ENCODE measurements around the gene CDPF1. TPM values are rescaled to one million over a fixed set of nuclear protein-coding genes. Genes with fewer than 3 reads are reported as not detected.

CDPF1 gene
- total and polyA plus RNA-seq, 2 experiments from 2014 or later = 10.1 to 14.5 TPM

DNA sequence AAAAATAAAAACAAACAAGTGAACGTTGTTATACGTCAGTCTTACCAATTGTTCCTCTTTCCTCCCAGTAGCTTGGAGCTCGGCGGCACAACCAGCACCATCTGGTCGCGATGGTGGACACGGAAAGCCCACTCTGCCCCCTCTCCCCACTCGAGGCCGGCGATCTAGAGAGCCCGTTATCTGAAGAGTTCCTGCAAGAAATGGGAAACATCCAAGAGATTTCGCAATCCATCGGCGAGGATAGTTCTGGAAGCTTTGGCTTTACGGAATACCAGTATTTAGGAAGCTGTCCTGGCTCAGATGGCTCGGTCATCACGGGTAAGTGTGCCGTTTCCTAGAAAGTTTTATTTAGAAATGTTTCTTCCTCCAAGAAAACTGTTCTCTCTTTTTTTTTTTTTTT, 51.8 kb downstream of the CDPF1 start:
- Histone ChIP-seq H3K4me1 (ENCODE audit: insufficient read depth) (peaks cover 7% of the 10 kb centered on the region), H3K4me2 (no peak overlapping the region), H3K36me3 (ENCODE audit: insufficient read depth) (no peaks in the 10 kb centered on the region), H3K9me2 (ENCODE audit: insufficient read depth) (no peaks in the 10 kb centered on the region), H3F3A (replicated peaks; ENCODE audit: low read depth) (no peaks in the 10 kb centered on the region), H3K27me3 (ENCODE audit: insufficient read depth) (no peaks in the 10 kb centered on the region), H3K4me3 (no peak overlapping the region), H2AFZ (no peak overlapping the region), H4K20me1 (replicated peaks; ENCODE audit: insufficient read depth) (no peaks in the 10 kb centered on the region), H3K79me2 (replicated peaks; ENCODE audit: insufficient read depth) (no peaks in the 10 kb centered on the region), H3K27ac (ENCODE audit: low read depth) (no peak overlapping the region)
- Mint-ChIP-seq H3K27ac (no peak overlapping the region), H3K4me1 (peaks cover 15% of the 10 kb centered on the region; the same call in 2 of the 3 replicates), H3K36me3 (ENCODE audit: low read depth) (no peaks in the 10 kb centered on the region), H3K9me3 (no peaks in the 10 kb centered on the region), H3K4me3 (no peak overlapping the region), H3K27me3 (ENCODE audit: insufficient read depth, low read depth, poor library complexity) (peaks cover 9% of the 10 kb centered on the region)
- DNase-seq (ENCODE audit: low spot score) (no peak), ATAC-seq (no peak)
- TF ChIP-seq, protein P1, sequence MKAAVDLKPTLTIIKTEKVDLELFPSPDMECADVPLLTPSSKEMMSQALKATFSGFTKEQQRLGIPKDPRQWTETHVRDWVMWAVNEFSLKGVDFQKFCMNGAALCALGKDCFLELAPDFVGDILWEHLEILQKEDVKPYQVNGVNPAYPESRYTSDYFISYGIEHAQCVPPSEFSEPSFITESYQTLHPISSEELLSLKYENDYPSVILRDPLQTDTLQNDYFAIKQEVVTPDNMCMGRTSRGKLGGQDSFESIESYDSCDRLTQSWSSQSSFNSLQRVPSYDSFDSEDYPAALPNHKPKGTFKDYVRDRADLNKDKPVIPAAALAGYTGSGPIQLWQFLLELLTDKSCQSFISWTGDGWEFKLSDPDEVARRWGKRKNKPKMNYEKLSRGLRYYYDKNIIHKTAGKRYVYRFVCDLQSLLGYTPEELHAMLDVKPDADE (IDR thresholded peaks at IDR 0.05) = no peak
- TF ChIP-seq ZNF114 (CRISPR knock-in tag; IDR thresholded peaks at IDR 0.05) (no peak), EZH2phosphoT487 (IDR thresholded peaks at IDR 0.05; ENCODE audit: unreplicated experiment) (no peak), NANOG (IDR thresholded peaks at IDR 0.05; ENCODE audit: borderline replicate concordance) (no peak), CREB1 (CRISPR knock-in tag; IDR thresholded peaks at IDR 0.05; ENCODE audit: low read depth) (no peak), EZH2 (IDR thresholded peaks at IDR 0.05; ENCODE audit: low read depth, unreplicated experiment) (no peak), STAT1 (IDR thresholded peaks at IDR 0.05; ENCODE audit: unreplicated experiment) (no peak), POLR2AphosphoS5 (IDR thresholded peaks at IDR 0.05; ENCODE audit: low read depth) (no peak), JUNB (IDR thresholded peaks at IDR 0.05; ENCODE audit: unreplicated experiment) (no peak), ZNF331 (CRISPR knock-in tag; IDR thresholded peaks at IDR 0.05; ENCODE audit: low read depth) (no peak)
- TF ChIP-seq, protein P2, sequence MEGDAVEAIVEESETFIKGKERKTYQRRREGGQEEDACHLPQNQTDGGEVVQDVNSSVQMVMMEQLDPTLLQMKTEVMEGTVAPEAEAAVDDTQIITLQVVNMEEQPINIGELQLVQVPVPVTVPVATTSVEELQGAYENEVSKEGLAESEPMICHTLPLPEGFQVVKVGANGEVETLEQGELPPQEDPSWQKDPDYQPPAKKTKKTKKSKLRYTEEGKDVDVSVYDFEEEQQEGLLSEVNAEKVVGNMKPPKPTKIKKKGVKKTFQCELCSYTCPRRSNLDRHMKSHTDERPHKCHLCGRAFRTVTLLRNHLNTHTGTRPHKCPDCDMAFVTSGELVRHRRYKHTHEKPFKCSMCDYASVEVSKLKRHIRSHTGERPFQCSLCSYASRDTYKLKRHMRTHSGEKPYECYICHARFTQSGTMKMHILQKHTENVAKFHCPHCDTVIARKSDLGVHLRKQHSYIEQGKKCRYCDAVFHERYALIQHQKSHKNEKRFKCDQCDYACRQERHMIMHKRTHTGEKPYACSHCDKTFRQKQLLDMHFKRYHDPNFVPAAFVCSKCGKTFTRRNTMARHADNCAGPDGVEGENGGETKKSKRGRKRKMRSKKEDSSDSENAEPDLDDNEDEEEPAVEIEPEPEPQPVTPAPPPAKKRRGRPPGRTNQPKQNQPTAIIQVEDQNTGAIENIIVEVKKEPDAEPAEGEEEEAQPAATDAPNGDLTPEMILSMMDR (conservative IDR thresholded peaks at IDR 0.05; ENCODE audit: low read depth in 2 of 2) = no peak
- TF ChIP-seq, protein P3, sequence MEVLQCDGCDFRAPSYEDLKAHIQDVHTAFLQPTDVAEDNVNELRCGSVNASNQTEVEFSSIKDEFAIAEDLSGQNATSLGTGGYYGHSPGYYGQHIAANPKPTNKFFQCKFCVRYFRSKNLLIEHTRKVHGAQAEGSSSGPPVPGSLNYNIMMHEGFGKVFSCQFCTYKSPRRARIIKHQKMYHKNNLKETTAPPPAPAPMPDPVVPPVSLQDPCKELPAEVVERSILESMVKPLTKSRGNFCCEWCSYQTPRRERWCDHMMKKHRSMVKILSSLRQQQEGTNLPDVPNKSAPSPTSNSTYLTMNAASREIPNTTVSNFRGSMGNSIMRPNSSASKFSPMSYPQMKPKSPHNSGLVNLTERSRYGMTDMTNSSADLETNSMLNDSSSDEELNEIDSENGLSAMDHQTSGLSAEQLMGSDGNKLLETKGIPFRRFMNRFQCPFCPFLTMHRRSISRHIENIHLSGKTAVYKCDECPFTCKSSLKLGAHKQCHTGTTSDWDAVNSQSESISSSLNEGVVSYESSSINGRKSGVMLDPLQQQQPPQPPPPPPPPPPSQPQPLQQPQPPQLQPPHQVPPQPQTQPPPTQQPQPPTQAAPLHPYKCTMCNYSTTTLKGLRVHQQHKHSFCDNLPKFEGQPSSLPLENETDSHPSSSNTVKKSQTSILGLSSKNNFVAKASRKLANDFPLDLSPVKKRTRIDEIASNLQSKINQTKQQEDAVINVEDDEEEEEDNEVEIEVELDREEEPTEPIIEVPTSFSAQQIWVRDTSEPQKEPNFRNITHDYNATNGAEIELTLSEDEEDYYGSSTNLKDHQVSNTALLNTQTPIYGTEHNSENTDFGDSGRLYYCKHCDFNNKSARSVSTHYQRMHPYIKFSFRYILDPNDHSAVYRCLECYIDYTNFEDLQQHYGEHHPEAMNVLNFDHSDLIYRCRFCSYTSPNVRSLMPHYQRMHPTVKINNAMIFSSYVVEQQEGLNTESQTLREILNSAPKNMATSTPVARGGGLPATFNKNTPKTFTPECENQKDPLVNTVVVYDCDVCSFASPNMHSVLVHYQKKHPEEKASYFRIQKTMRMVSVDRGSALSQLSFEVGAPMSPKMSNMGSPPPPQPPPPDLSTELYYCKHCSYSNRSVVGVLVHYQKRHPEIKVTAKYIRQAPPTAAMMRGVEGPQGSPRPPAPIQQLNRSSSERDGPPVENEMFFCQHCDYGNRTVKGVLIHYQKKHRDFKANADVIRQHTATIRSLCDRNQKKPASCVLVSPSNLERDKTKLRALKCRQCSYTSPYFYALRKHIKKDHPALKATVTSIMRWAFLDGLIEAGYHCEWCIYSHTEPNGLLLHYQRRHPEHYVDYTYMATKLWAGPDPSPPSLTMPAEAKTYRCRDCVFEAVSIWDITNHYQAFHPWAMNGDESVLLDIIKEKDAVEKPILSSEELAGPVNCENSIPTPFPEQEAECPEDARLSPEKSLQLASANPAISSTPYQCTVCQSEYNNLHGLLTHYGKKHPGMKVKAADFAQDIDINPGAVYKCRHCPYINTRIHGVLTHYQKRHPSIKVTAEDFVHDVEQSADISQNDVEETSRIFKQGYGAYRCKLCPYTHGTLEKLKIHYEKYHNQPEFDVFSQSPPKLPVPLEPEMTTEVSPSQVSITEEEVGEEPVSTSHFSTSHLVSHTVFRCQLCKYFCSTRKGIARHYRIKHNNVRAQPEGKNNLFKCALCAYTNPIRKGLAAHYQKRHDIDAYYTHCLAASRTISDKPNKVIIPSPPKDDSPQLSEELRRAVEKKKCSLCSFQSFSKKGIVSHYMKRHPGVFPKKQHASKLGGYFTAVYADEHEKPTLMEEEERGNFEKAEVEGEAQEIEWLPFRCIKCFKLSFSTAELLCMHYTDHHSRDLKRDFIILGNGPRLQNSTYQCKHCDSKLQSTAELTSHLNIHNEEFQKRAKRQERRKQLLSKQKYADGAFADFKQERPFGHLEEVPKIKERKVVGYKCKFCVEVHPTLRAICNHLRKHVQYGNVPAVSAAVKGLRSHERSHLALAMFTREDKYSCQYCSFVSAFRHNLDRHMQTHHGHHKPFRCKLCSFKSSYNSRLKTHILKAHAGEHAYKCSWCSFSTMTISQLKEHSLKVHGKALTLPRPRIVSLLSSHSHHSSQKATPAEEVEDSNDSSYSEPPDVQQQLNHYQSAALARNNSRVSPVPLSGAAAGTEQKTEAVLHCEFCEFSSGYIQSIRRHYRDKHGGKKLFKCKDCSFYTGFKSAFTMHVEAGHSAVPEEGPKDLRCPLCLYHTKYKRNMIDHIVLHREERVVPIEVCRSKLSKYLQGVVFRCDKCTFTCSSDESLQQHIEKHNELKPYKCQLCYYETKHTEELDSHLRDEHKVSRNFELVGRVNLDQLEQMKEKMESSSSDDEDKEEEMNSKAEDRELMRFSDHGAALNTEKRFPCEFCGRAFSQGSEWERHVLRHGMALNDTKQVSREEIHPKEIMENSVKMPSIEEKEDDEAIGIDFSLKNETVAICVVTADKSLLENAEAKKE (CRISPR knock-in tag; IDR thresholded peaks at IDR 0.05) = no peak
- TF ChIP-seq, protein P4, sequence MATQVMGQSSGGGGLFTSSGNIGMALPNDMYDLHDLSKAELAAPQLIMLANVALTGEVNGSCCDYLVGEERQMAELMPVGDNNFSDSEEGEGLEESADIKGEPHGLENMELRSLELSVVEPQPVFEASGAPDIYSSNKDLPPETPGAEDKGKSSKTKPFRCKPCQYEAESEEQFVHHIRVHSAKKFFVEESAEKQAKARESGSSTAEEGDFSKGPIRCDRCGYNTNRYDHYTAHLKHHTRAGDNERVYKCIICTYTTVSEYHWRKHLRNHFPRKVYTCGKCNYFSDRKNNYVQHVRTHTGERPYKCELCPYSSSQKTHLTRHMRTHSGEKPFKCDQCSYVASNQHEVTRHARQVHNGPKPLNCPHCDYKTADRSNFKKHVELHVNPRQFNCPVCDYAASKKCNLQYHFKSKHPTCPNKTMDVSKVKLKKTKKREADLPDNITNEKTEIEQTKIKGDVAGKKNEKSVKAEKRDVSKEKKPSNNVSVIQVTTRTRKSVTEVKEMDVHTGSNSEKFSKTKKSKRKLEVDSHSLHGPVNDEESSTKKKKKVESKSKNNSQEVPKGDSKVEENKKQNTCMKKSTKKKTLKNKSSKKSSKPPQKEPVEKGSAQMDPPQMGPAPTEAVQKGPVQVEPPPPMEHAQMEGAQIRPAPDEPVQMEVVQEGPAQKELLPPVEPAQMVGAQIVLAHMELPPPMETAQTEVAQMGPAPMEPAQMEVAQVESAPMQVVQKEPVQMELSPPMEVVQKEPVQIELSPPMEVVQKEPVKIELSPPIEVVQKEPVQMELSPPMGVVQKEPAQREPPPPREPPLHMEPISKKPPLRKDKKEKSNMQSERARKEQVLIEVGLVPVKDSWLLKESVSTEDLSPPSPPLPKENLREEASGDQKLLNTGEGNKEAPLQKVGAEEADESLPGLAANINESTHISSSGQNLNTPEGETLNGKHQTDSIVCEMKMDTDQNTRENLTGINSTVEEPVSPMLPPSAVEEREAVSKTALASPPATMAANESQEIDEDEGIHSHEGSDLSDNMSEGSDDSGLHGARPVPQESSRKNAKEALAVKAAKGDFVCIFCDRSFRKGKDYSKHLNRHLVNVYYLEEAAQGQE (IDR thresholded peaks at IDR 0.05; ENCODE audit: unreplicated experiment) = no peak

Measured in GM23338 (cell line).